NCI-H82 (cell line): ENCODE measurements around the gene LIPC.
"Not testable (repeated sequence)": the region's sequence is repeated elsewhere in the genome, so short reads cannot be mapped to it uniquely, and the experiment has no call there.

ENCODE experiments used
- DNase-seq: peaks from one replicate; lab custom pipeline; 2025; lab: John Stamatoyannopoulos, UW

Gene LIPC

DNA sequence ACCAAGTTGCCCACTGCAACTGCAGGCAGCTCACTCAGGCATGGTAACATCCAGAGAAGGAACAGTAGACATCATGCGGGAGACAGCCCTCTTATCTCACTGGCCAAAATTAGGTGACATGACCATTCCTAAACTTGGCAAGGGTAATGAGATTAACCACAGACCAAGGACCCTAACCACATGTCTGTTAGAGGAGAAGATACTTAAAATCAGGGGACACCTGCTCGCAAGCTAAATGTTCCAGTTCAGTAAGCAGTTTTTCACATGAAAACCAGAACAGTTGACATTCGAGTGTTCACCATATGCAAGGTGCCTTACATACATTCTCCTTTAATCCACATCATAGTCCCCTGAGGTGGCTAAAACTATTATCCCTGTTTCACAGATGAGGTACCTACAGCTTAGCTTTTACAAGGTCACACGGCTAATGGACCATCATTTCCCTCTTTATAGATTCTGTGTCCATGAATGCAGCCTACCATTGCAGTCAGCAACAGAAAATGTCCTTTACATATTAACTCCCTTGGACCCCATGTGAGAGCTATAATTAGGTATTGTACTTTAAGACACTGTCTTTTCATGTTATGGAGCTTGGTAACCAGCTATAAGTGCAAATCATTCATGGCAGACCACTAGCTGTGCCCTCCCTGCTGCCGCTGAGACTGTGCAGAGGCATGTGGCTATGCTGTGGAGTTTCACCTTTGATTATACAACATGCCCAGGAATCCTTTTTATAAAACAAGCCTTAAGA lies 154.1 kb downstream of the LIPC start:
- DNase-seq, result peak; percentile 50

DNA sequence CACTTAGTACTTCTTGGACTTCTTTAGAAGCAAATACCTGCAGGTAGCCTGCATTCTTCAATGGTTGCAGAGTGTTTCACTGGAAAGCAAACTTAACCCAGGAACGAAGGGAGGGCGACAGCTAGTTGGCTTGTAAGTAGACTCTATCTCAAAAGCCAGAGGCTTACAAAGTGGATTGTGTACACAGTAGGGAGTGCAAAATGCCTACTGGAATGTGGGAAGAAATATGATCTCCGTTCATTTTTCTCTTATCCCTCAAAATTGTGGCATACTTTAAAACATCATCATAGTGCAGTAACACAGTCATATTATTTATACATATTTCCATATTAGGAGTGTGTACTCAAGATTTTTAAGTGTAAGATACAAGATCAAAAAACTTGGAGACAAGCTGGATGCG lies 155.7 kb downstream of the LIPC start:
- DNase-seq, result no peak

DNA sequence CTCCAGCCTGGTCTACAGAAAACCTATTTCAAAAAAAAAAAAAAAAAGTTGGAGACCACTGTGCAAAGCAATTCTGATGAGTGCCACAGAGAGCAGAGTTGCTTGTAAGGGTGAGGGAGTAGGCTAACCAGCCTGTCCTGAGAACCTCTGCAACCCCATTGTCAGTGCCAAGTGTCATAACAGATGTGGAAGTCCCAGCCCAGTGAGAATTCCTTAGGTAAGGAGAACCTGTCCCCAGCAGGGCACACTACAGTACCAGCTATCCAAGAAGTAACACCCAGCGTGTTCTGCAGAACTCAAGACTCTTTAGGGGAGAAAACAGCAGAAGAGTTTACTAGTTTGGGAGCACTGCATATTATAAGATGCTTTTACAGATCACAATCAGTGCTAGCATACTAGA lies 156.3 kb downstream of the LIPC start:
- DNase-seq, result peak; percentile 10

DNA sequence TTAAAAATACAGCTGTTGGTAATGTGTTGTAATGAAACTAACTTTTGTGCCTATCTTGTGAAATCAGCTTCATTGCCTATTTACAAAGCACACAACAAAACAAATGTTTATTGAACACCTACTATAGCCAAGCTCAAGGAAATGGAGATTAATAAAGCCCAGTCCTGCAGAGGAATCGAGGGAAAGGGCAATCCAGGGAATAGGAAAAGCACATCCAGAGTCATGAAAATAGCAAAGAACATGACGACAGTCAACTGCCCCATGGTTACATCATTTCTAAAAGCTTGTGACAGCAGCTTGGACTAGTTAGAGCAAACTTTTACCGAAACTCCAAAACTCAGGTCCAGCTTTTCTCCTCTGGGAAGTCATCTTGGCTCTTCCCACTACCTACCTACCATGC lies 157.3 kb downstream of the LIPC start:
- DNase-seq, result no peak

DNA sequence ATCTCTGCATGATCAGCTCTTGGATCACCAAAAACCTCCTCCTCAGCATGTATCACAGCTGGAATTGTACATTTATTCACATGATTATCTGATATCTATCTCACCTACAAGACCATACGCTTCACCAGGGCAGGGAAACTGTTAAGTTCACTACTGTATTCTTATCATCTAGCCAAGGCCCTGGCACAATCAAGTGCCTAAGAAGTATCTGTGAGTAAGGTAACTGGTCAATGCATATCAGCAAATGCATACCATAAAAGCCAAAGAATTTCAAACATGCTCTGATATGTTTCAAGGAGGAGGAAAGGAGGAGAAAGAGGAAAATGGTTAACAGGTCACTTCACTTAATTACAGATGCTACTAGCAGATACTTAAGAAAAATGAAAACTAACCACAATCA lies 158.4 kb downstream of the LIPC start:
- DNase-seq, result no peak

DNA sequence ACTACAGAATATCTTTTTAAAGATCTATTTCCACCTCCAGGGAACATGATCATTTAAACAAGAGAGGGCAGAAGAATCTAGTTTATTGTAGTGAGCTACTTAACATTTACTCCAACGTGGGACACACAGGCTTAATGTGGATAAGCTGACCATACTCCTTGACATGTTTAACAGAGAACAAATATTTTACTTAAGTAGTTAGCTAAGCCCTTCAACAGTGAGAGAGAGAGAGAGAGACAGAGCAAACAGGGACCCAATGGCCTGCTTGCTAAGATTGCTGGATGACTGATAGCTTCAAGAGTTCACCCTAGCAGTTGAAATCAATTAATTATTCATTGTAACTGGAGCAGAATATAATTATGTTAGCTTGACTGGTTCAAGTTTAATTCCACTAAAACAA lies 159.1 kb downstream of the LIPC start:
- peak; percentile 44 for DNase-seq

DNA sequence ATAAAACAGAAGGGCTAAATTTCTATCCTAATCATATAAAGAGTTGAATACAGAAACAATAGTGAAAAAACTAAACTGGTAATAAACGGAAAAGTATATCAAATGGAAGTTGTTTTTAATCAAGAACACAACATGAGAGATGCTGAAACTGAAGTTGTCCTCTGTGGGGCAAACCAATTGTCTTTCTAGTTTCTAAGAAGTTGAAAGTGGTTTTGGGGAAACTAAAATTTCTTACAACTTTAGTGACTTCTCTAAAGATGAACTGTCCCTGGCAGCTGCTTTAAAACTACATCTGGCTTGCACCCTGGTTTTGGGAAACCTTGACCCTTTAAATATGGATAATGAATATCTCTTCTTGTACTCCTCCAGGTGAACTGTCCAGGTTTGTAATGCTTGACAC lies 162.1 kb downstream of the LIPC start:
- no peak for DNase-seq

DNA sequence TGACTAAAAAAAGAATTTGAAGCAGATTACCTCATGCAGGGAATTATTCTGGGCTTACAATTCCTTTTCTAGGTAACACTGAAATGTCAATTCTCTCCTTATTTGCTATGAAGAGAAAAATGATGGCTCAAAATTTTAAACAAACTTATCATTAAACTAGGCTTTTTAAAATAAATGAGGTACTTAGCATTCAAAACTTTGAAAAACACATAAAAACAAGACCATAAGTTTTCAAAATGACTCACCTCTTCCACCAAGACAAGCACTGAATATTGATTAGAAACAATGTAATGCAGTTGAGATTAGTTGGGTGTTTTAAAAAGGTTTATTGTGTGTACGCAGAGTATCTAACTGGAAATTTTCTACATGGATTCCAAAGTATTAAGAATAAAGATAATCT lies 163.1 kb downstream of the LIPC start:
- DNase-seq, result no peak

DNA sequence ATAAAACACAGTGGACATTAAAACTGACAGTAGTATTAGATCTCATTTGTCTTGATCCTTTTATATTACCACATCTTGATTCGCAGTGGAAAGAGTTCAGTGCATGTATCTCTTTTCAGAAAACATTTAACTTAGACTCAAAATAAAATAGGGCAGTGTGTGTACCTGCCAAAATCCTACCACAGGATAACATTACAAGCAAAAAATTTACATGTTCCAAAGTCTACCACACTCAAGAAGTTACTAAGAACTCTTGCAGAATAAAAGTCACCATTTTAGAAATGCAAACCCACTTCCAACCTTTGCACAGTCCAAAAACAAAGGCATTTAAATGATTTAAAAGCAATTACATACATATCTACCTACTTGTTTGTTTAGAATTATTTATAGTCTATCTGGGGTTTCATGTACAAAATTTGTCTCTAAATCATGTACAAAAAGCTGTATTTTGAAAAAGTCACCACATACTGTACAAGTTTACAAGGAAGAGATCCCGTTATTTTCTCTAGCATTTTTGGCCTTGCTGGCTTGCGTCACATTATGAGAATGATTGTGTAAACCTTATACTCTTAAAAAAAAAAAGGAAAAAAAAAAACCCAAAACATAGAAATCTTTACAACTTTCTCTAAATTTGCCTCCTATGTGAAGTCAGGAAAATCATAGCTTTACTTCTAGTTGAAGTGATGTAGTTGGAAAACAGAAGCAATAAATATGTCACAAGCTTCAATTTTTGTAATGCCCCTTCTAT lies 163.9 kb downstream of the LIPC start:
- DNase-seq, result no peak

DNA sequence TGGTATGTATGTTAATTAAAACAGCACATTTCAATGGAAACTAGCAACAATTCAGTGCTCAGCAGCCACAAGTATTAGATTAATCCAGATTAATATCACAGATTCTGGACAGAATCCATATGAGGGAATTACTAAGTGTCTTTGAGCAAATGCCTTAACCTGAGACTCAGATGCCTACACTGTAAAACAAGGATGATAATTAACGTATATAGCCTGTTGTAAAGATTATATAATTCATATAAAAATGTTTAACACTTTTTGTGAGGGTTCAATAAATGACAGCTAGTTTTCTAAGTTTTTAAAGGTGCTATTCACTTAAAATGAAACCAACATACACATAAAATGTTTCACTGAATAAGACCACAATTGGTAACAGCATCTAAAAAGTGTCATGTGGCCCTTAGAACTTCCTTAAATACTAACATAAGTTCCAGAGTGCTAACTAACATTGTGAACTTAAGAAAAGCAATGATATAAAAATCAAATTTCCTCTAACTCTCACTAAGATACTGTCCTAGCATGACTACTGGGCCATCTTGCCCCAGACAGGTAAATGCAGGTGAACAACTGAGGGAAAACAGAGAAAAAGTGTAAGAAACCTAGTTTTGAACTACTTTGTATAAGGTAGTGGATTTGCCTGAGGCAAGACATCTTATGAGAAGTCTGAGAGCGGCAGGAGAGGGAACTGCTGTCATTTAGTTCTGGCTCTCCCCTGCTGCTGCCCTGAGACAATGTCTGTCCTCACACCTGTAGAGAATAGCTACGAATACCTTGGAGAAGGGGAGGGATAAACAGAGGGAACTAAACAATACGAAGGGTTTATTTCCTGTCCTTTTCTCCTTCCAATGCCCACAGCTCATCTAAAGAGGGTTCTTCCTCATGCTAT lies 166.4 kb downstream of the LIPC start:
- DNase-seq, result no peak

DNA sequence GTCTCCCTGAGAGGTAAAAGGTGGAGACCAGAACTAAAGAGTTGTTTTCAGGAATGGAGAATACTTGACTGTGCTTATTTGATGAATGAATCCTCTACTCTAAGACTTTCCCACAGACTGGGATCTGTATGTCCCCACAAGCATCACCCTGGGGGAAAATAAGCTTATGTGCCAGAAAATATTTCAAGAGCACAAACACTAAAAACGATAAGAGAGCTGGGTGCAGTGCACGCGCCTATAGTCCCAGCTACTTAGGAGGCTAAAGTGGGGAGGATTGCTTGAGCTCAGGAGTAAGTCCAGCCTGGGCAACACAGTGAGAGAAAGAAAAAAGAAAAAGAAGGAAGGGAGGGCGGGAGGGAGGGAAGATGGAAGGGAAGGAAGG lies 167.0 kb downstream of the LIPC start:
- no peak for DNase-seq

DNA sequence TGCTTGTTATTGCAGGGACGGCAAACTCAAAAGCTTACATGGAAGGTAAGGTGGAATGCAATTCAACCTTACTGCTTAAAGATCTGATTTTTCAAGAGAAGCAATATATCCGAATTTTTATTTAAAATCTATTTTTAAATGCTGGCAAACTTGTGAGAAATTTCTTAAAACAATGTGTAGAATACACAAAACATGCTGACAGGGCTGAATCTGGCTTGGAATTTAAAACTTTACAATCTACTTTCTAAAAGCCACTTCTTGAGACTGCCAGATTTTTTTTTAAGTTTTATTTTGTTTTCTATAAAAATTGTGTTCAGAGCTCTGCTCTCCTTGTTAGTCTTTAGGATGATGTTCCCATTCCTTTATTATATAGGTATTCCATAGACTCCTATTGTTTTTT lies 171.0 kb downstream of the LIPC start:
- no peak for DNase-seq

DNA sequence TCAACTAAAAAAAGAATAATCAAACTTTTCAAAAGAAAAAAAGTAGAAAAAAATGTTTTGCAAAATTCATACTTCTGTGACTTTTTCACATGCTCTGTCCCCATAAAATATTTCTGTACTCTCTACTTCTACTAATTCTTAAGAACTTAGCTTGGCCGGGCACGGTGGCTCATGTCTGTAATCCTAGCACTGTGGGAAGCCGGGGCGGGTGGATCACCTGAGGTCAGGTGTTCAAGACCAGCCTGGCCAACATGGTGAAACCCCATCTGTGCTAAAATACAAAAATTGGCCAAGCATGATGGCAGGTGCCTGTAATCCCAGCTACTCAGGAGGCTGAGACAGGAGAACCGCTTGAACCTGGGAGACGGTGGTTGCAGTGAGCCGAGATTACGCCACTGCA lies 172.1 kb downstream of the LIPC start:
- not testable (repeated sequence) for DNase-seq

DNA sequence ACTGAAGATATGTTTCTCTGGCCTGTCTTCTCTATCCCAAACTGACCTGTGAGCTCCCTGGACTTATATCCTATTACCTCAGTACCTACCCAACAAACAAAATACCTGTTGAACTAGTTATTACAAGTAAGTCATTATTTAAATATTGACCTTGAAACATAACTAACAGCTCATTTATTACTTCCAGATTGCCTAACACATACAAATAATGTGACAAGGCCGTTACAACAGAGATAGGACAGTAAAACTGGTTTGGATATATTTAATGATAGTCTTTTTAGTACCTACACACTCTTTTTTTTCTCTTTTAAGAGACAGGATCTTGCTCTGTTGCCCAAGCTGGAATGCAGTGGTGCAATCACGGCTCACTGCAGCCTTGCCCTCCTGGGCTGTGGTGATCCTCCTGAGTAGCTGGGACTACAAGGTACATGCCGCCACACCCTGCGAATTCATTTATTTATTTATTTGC lies 172.7 kb downstream of the LIPC start:
- DNase-seq, result no peak

DNA sequence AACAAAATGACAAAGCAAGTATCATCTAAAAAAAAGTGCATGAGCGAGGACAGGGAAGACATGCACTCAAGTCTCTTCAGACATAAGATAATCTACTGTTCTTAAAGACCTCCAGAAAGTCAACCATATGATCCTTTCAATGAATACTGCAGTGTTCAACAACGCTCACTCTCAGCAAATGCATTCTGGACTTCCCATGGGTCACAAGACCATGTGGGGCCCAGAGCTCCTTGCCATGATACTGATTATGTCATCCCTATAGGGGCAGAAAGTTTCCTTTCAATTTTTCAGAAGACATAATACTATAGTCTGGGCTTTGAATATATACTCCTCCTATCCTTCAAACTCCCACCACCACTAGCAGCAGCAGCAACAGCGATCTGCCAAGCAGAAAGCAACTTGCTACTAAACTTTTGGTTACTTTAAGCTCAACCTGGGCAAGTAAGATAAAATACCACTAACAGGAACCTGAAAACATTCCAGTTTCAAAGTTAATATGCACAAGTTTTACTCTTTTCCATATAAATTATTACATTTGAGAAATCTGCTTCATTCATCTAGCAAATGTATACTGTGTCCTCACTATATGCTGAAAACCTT lies 174.2 kb downstream of the LIPC start:
- DNase-seq, result no peak

DNA sequence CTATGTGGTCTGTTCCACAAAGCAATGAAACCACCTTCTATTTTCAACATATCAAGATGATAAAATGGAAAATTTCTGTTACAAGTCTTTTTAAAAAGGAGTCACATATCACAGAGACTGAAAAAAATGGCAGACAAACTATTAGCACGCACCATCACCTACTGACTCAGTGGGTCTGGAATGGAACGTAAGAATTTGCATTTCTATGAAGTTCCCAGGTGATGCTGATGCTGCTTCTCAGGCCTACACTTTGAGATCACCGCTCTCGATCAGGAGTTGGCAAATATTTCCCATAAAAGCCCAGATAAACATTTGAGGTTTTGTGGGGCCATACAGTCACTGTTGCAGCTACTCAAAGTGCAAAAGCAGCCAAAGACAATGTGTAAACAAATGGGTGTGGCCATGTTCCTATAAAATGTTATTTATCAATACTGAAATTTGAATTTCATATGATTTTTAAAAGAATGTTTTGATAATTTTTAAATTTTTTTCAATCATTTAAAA lies 174.8 kb downstream of the LIPC start:
- no peak for DNase-seq

DNA sequence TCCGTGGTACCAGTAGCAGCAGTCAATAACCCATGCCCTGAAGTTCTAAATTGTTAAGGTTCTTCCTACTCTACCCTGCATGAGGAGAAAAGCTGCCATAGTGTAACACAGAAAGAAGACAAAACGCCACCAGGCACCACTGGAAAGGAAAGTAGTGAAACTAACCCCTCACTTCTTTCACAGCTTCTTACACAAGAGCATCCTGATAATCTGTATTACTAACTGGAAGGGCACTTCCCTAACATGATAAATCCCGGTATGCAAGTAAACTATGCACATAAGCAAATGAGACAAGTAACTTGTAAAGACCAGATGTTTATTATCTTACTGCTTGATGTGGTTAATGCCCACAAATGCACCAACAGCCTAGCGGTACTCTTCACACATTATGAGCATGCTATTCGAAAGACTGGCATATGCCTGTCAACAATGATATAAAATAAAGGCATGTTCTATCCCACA lies 176.4 kb downstream of the LIPC start:
- no peak for DNase-seq

DNA sequence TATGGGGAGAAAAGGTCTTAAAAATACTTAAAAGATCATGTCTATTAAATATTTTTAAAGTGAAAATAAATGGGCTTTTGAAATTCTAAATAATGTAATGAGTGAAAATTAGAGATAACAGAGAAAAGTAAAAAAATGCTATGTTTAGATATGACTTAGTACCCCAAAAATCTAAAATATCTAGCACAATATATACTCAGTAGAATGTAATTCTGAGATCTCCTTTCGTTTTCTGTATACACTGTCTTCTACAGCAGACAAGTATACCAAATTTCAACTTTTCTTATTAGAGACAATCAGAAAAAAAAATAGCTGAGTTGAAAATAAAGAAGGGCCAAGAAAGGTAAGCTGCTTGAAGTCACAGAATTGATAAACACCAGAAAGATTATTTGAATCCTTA lies 176.9 kb downstream of the LIPC start:
- DNase-seq, result no peak

DNA sequence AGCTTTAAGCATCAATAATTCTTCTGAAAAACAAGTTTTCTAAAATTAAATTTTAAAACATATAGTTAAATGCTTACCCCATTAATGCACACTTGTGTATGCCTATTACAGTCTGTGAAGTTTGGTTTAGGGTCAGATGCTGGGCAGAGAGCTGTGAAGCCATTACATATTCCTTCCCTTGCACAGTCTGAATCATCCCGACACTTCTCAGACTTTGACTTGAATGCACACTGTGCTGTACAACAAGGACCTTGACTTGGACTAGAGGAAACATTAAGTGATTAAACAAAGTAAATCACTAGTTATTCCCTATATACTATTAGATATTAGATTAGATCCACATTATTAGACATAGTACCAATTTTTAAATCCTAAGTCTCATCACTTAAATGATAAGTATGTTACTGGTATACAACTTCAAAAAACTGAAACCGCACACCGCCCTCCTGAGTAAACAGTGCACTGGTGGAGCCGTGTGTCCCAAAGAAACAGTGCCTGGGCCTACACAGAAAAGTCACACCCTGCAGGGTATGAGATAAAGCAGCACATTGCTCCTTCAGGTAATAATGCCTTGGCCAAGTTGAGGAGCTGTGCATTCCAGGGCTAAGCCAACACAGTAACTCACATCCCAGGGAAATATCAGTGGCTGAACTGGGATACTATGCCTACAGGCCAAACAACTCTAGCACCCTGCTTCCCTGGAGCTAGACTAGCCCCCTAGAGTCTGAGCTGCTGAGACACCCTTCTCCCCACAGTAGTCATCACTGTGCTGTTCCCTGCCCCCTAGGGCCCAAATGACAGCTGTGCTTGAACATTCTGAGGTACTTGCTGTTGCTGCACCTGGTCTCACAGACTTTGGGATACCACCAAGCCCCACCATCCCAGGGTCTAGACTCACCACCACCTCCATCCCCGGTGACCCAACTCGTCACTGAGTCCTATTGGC lies 180.2 kb downstream of the LIPC start:
- DNase-seq, result no peak

DNA sequence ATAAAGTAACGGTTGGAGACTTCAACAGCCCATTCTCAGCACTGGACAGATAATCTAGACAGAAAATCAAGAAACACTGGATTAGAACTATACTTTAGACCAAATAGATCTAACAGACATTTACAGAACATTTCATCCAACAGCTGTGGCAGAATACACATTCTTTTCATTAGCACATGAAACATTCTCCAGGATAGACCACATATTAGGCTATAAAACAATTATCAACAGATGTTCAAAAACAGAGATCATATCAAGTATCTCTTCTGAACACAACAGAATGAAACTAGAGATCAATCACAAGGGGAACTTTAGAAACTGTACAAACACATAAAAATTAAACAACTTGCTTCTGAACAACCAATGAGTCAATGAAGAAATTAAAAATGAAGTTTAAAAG lies 184.4 kb downstream of the LIPC start:
- no peak for DNase-seq
